DOHH2 (cell line): ENCODE measurements around the gene ELAC1.

ENCODE experiments used
- H3F3A ChIP-seq: fragments of 200-600 bp; sonication (generic), shearing (Covaris generic); 2 replicates; pipeline ENCODE4 v1.6.0; 2016; ENCODE audit warnings: antibody characterized with exemption, mild to moderate bottlenecking; ENCODE audit not compliant: control insufficient read depth, insufficient read depth
- H3K27ac ChIP-seq: fragments of 200-600 bp; sonication (generic); 2 replicates; pipeline ENCODE4 v1.5.1; 2014; ENCODE audit warnings: low read depth, mild to moderate bottlenecking, low read length, moderate library complexity
- H3K27me3 ChIP-seq: fragments of 200-600 bp; sonication (generic); 2 replicates; pipeline ENCODE4 v1.6.1; 2014; ENCODE audit warnings: mild to moderate bottlenecking, low read length, mixed read lengths; ENCODE audit not compliant: control insufficient read depth
- H3K36me3 ChIP-seq: fragments of 200-600 bp; sonication (generic); 2 replicates; pipeline ENCODE4 v1.6.1; 2014; ENCODE audit warnings: mild to moderate bottlenecking, low read length, moderate library complexity, mixed read lengths; ENCODE audit not compliant: control insufficient read depth
- H3K4me1 ChIP-seq: fragments of 200-600 bp; sonication (generic); 2 replicates; pipeline ENCODE4 v1.6.1; 2014; ENCODE audit warnings: mild to moderate bottlenecking, low read length, mixed read lengths; ENCODE audit not compliant: control insufficient read depth
- H3K4me2 ChIP-seq: fragments of 200-600 bp; sonication (generic); 2 replicates; pipeline ENCODE4 v1.6.0; 2014; ENCODE audit warnings: mild to moderate bottlenecking, low read length, moderate library complexity
- H3K4me3 ChIP-seq: fragments of 200-600 bp; sonication (generic); 2 replicates; pipeline ENCODE4 v1.5.1; 2014; ENCODE audit warnings: mild to moderate bottlenecking, low read length, mixed read lengths
- H3K79me2 ChIP-seq: fragments of 200-600 bp; sonication (generic); 2 replicates; pipeline ENCODE4 v1.6.1; 2014; ENCODE audit warnings: mild to moderate bottlenecking, low read length, mixed read lengths; ENCODE audit not compliant: control insufficient read depth
- H3K9me2 ChIP-seq: fragments of 200-600 bp; sonication (generic); replicated peaks from 2 replicates; pipeline ENCODE4 v1.6.1; 2014; ENCODE audit warnings: mild to moderate bottlenecking, low read length, mixed read lengths; ENCODE audit not compliant: control insufficient read depth
- H3K9me3 ChIP-seq: fragments of 200-600 bp; sonication (generic); 2 replicates; pipeline ENCODE4 v1.6.1; 2014; ENCODE audit warnings: antibody characterized with exemption, low read length, mixed read lengths; ENCODE audit not compliant: control insufficient read depth, insufficient read depth
- H4K20me1 ChIP-seq: fragments of 200-600 bp; sonication (generic); 2 replicates; pipeline ENCODE4 v1.6.0; 2014; ENCODE audit warnings: low read depth, mild to moderate bottlenecking, antibody characterized with exemption, low read length, moderate library complexity; ENCODE audit not compliant: control insufficient read depth, insufficient read depth
- CTCF ChIP-seq: fragments of 200-600 bp; sonication (generic); IDR thresholded peaks from one replicate; pipeline ENCODE4 v1.5.1; 2014; ENCODE audit warnings: antibody characterized with exemption, mild to moderate bottlenecking, low read depth, low read length; ENCODE audit not compliant: poor library complexity, severe bottlenecking
- EZH2phosphoT487 ChIP-seq: fragments of 200-600 bp; sonication (generic); IDR thresholded peaks from 2 replicates; pipeline ENCODE4 v1.6.1; 2017; ENCODE audit warnings: borderline replicate concordance, mild to moderate bottlenecking, antibody characterized with exemption, low read length, moderate library complexity, mixed read lengths

The ELAC1 gene

GRCh38 chr18:50949185-50949584, 18.7 kb upstream of the ELAC1 start:
- no peaks in the 10 kb centered on the region for H3K9me2 ChIP-seq
- H3K9me3 ChIP-seq, result no peaks in the 10 kb centered on the region
- no peaks in the 10 kb centered on the region for H3K4me1 ChIP-seq
- no peaks in the 10 kb centered on the region for H4K20me1 ChIP-seq
- no peaks in the 10 kb centered on the region for H3K79me2 ChIP-seq
- TF ChIP-seq CTCF (no peak), EZH2phosphoT487 (no peak)
- H3K4me2 ChIP-seq, result no peak overlapping the region
- no peak overlapping the region for H3K4me3 ChIP-seq
- H3K27me3 ChIP-seq, result no peaks in the 10 kb centered on the region
- peaks cover 2% of the 10 kb centered on the region; the same call in 1 of the 2 replicates for H3F3A ChIP-seq
- peaks cover 25% of the 10 kb centered on the region for H3K36me3 ChIP-seq
- no peak overlapping the region for H3K27ac ChIP-seq

GRCh38 chr18:50950626-50951025, 17.2 kb upstream of the ELAC1 start:
- H3K4me3 ChIP-seq, result no peak overlapping the region
- no peaks in the 10 kb centered on the region for H4K20me1 ChIP-seq
- H3F3A ChIP-seq, result peaks cover 2% of the 10 kb centered on the region; the same call in 1 of the 2 replicates
- H3K4me2 ChIP-seq, result no peak overlapping the region
- no peaks in the 10 kb centered on the region for H3K9me3 ChIP-seq
- no peaks in the 10 kb centered on the region for H3K79me2 ChIP-seq
- no peak overlapping the region for H3K27ac ChIP-seq
- no peaks in the 10 kb centered on the region for H3K4me1 ChIP-seq
- H3K9me2 ChIP-seq, result no peaks in the 10 kb centered on the region
- no peaks in the 10 kb centered on the region for H3K27me3 ChIP-seq
- TF ChIP-seq EZH2phosphoT487 (no peak), CTCF (no peak)
- peaks cover 16% of the 10 kb centered on the region for H3K36me3 ChIP-seq

GRCh38 chr18:50953822-50954221, 14.0 kb upstream of the ELAC1 start:
- H3K4me2 ChIP-seq, result no peak overlapping the region
- TF ChIP-seq CTCF (no peak), EZH2phosphoT487 (no peak)
- no peak overlapping the region for H3K27ac ChIP-seq
- no peak overlapping the region for H3K4me3 ChIP-seq
- H3K9me3 ChIP-seq, result no peaks in the 10 kb centered on the region
- H3K4me1 ChIP-seq, result no peaks in the 10 kb centered on the region
- no peaks in the 10 kb centered on the region for H3K36me3 ChIP-seq
- no peaks in the 10 kb centered on the region for H3K9me2 ChIP-seq
- H3F3A ChIP-seq, result peaks cover 2% of the 10 kb centered on the region; the same call in 1 of the 2 replicates
- no peaks in the 10 kb centered on the region for H3K27me3 ChIP-seq
- H4K20me1 ChIP-seq, result no peaks in the 10 kb centered on the region
- H3K79me2 ChIP-seq, result no peaks in the 10 kb centered on the region

- no peak overlapping the region for H3K4me2 ChIP-seq
- H3K4me1 ChIP-seq, result no peaks in the 10 kb centered on the region
- no peak for TF ChIP-seq CTCF
- no peak for TF ChIP-seq EZH2phosphoT487
- no peaks in the 10 kb centered on the region for H3K27me3 ChIP-seq
- no peaks in the 10 kb centered on the region for H4K20me1 ChIP-seq
- H3K9me2 ChIP-seq, result no peaks in the 10 kb centered on the region
- no peak overlapping the region for H3K27ac ChIP-seq
- no peaks in the 10 kb centered on the region for H3K79me2 ChIP-seq
- no peaks in the 10 kb centered on the region for H3K9me3 ChIP-seq
- H3F3A ChIP-seq, result peaks cover 2% of the 10 kb centered on the region; the same call in 1 of the 2 replicates
- H3K36me3 ChIP-seq, result no peaks in the 10 kb centered on the region
- no peak overlapping the region for H3K4me3 ChIP-seq
Observed at GRCh38 chr18:50955253-50955652, 12.6 kb upstream of the ELAC1 start.
